Measurements from ENCODE around the gene FASN. TPM values are rescaled to one million over a fixed set of nuclear protein-coding genes. Genes with fewer than 3 reads are reported as not detected.

FASN gene
- total and polyA plus RNA-seq, 2 of the 13 experiments (the other 11 are each of a cell fraction or from before 2014, with no cell fraction given), result 51.7 to 101 TPM

- no peak for TF ChIP-seq RBFOX2 (IDR thresholded peaks at IDR 0.05; ENCODE audit: low read depth, low read length)
- TF ChIP-seq MYC (CRISPR knock-in tag; IDR thresholded peaks at IDR 0.05; ENCODE audit: borderline replicate concordance), result no peak
- no peak for TF ChIP-seq WIZ (CRISPR knock-in tag; IDR thresholded peaks at IDR 0.05)
- no peak for TF ChIP-seq ZNF607 (CRISPR knock-in tag; IDR thresholded peaks at IDR 0.05; ENCODE audit: borderline replicate concordance)
- no peak for TF ChIP-seq ZNF343 (CRISPR knock-in tag; IDR thresholded peaks at IDR 0.05)
- 0 out of 2 replicates have a peak, but pooled peaks have one; percentile 22 for TF ChIP-seq ZNF552 (CRISPR knock-in tag; IDR thresholded peaks at IDR 0.05; ENCODE audit: borderline replicate concordance)
- TF ChIP-seq FOXC1 (CRISPR knock-in tag; IDR thresholded peaks at IDR 0.05; ENCODE audit: borderline replicate concordance), result no peak
- TF ChIP-seq MNT (IDR thresholded peaks at IDR 0.05), result no peak
- TF ChIP-seq ZNF780A (CRISPR knock-in tag; IDR thresholded peaks at IDR 0.05), result no peak
- TF ChIP-seq NFATC3 (CRISPR knock-in tag; IDR thresholded peaks at IDR 0.05), result 0 out of 2 replicates have a peak, but pooled peaks have one; percentile 55
- no peak for TF ChIP-seq NFKB2 (CRISPR knock-in tag; IDR thresholded peaks at IDR 0.05; ENCODE audit: borderline replicate concordance)
- no peak for TF ChIP-seq KDM3A (CRISPR knock-in tag; IDR thresholded peaks at IDR 0.05; ENCODE audit: low read depth)
- TF ChIP-seq CTCF (CRISPR knock-in tag; IDR thresholded peaks at IDR 0.05), result no peak
- no peak for TF ChIP-seq HCFC1 (IDR thresholded peaks at IDR 0.05; ENCODE audit: low read depth, low read length)
- no peak for TF ChIP-seq ZNF337 (CRISPR knock-in tag; IDR thresholded peaks at IDR 0.05; ENCODE audit: borderline replicate concordance, low read depth)
- no peak for TF ChIP-seq GMEB1 (CRISPR knock-in tag; IDR thresholded peaks at IDR 0.05; ENCODE audit: borderline replicate concordance)
- TF ChIP-seq PHF8 (CRISPR knock-in tag; IDR thresholded peaks at IDR 0.05), result no peak
- TF ChIP-seq HDAC1 (CRISPR knock-in tag; IDR thresholded peaks at IDR 0.05), result no peak
- no peak for TF ChIP-seq ZNF577 (CRISPR knock-in tag; IDR thresholded peaks at IDR 0.05; ENCODE audit: borderline replicate concordance, low read depth)
- TF ChIP-seq SMAD9 (CRISPR knock-in tag; IDR thresholded peaks at IDR 0.05), result no peak
- TF ChIP-seq ZNF615 (CRISPR knock-in tag; IDR thresholded peaks at IDR 0.05; ENCODE audit: borderline replicate concordance), result no peak
- TF ChIP-seq ZNF546 (CRISPR knock-in tag; conservative IDR thresholded peaks at IDR 0.05), result no peak
- TF ChIP-seq ZFP41 (CRISPR knock-in tag; IDR thresholded peaks at IDR 0.05; ENCODE audit: borderline replicate concordance), result no peak
- TF ChIP-seq FOXA3 (CRISPR knock-in tag; IDR thresholded peaks at IDR 0.05), result no peak
- TF ChIP-seq CC2D1A (CRISPR knock-in tag; IDR thresholded peaks at IDR 0.05), result no peak
- TF ChIP-seq MBD4 (IDR thresholded peaks at IDR 0.05; ENCODE audit: borderline replicate concordance, low read length), result no peak
- no peak for TF ChIP-seq MTF1 (CRISPR knock-in tag; IDR thresholded peaks at IDR 0.05)
- 0 out of 2 replicates have a peak, but pooled peaks have one; percentile 29 for TF ChIP-seq ZNF572 (CRISPR knock-in tag; IDR thresholded peaks at IDR 0.05)
- TF ChIP-seq ZNF670 (CRISPR knock-in tag; IDR thresholded peaks at IDR 0.05; ENCODE audit: borderline replicate concordance), result no peak
Measured at GRCh38 chr17:82101301-82101715, 3.3 kb upstream of the FASN start (continued).

Measured in HepG2 (cell line).